GM10847 (cell line): ENCODE measurements around the gene OR51E2.

Source experiments
- POLR2A ChIP-seq: IDR thresholded peaks from 2 replicates; pipeline ENCODE4 v1.6.1; 2011; ENCODE audit not compliant: insufficient read length; ENCODE audit errors: extremely low read depth

OR51E2 gene

DNA sequence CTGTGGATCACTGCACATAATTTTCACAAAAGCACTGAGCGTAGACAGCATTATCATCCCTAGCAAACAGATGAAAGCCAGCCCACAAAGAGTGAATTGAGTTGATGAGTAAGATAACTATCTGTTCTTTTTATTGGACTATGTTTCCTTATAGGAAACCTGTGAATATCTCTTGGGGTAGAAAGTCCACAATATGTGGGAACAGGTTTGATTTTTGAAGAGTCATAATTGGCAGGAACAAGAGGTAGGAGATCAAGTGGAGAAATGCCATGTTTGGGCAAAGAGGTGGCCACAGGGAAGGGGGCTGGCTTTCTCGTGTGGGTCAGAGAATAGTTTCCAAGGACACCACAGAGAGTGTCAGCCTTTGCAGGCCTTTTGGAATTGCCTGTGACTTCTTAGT lies 23.9 kb downstream of the OR51E2 start:
- no peak for TF ChIP-seq POLR2A

DNA sequence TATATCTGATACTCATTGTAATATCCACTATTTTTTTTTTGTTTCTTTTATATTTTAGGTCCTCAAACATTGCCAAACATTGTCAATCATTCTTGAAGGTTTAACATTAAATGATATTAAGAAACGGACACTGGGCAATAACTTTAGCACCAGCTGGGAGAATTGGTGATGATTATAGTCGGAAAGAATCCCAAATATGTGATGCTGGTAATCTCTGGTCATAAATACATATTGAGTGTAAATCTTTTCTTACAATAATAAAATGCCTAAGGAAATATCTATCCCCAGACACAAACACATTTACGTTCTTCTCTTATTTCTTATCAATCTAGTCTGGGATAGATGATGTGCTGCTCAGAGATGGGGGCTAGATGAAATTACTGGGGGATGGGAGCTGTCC lies 25.2 kb downstream of the OR51E2 start:
- no peak for TF ChIP-seq POLR2A

DNA sequence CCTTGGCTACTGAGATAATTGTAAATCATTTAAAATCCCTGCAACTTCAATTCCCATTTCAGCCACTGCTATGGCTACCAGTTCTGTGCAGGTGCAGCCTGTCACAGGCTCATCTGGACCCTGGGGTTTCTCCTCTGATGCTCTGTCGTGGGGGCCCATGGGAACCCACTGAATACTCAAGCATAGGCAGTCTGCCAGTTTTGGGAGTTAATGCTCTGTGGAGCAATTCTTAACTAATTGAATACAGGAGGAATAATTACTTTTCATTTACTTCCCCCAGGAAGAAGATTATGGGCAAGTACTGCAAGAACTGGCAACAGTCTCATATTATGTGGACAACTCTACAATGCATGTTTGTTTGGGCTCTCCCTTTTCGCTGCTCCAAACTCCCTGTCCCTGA lies 25.9 kb downstream of the OR51E2 start:
- no peak for TF ChIP-seq POLR2A

DNA sequence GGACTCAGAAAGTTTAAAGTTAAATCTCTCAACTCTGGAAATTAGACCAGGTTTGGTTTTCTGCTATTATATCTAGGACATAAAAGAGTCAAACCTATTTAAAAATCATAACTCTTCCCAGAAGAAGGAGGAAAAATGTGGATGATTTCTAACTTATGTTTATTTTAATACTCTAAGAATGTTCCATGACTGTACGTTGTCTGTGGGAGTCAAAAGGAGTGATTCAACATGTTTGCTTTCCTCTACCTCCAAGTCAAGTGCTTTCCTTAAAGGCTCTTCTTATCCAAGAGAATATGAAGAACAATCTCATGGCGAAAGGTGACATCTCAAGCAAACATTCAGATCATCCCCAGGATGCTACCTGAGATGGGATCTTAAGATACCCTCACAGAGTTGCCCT lies 32.2 kb downstream of the OR51E2 start:
- TF ChIP-seq POLR2A: no peak

DNA sequence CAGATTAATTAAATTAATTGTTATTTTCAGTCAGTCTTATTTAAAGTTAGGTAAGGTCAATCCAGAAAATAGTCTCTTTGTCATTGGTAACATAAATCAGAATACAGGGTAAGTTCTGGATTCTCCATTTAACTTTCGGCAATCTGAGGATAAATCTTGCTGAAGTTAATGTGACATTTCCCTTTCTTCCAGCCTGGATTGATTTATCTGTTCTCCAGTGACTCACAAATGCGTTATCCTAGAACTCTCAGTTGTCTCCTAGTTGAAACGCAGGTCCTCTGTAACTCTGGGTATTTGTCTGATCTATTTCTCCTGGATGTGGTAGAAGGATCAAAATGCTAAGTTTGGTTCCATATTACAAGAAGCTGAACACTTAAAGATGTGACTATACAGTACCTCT lies 32.9 kb downstream of the OR51E2 start:
- no peak for TF ChIP-seq POLR2A

DNA sequence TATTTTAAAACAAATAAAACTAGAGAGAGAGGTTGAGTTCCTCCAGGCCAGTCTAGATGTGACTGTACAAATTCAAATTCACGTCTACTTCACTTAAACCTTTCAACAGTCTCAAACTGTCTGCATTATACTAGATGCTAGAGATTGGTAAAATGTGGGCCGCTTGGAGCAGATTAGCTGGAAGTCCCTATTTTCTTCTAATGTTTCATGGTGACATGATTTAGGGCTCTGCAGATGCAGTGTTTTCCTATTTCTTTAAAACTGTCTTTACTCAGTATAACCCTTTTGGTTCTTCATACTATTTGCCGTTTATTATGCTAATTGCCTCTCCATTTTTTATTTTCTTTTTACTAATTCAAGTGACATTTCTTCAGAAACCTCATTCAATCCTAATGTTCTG lies 33.5 kb downstream of the OR51E2 start:
- no peak for TF ChIP-seq POLR2A

DNA sequence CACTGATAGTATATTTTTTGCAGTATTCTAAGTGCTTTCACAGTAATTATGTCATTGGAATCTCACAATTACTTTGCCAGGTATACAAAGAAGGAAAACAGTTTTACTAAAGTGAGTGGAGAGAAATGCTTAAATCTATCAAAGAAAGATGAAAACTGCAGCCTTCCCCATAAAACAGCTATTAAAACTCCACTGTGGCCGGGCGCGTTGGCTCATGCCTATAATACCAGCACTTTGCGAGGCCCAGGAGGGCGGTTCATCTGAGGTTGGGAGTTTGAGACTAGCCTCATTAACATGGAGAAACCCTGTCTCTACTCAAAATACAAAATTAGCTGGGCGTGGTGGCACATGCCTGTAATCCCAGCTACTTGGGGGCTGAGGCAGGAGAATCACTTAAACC lies 34.8 kb downstream of the OR51E2 start:
- TF ChIP-seq POLR2A: no peak

DNA sequence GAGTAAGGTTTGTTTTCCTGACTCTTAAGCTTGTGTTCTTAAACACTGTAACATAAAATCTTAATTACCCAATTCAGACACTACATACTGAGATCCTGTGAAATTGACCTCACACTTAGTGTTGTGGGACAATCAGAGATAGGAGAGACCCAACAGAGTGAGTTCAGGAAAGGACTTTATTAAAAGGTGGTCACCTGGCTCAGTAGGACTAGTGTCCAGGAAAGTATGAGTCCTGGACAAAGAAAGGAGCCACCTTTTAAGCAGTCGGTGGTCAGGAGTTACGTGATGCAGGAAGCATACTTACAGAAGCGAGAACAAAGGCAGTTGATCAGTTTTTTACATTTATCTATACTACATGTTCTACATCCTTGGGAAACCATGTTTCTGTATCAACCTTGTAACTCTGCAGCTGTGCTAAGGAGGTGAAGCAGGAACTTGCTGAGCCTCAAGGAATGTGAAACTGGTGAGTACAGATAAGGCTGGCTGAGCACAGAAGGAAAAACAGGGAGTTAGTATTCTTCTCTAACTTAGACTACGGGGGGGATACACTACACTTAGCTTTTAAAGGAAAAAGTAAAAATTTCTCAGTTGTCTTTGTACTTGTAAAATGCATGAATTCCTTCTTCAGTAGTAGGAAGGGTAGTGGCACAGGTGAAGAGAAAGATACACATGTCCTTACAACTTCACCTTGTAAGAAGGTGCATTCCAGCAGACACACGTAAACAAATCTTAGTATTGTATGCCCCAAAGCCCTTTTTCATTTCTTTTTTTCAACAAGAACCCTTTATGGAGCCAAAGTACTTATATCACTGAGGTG lies 38.8 kb downstream of the OR51E2 start:
- no peak for TF ChIP-seq POLR2A

DNA sequence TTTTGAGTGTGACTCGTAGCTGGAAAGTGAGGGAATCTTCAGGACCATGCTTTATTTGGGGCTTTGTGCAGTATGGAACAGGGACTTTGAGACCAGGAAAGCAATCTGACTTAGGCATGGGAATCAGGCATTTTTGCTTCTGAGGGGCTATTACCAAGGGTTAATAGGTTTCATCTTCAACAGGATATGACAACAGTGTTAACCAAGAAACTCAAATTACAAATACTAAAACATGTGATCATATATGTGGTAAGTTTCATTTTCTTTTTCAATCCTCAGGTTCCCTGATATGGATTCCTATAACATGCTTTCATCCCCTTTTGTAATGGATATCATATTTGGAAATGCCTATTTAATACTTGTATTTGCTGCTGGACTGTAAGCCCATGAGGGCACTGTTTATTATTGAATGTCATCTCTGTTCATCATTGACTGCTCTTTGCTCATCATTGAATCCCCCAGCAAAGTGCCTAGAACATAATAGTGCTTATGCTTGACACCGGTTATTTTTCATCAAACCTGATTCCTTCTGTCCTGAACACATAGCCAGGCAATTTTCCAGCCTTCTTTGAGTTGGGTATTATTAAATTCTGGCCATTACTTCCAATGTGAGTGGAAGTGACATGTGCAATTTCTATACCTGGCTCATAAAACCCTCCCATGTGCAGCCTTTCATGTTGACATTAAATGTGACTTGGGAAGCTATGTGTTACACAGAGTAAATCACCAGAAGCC lies 42.9 kb downstream of the OR51E2 start:
- TF ChIP-seq POLR2A: no peak

DNA sequence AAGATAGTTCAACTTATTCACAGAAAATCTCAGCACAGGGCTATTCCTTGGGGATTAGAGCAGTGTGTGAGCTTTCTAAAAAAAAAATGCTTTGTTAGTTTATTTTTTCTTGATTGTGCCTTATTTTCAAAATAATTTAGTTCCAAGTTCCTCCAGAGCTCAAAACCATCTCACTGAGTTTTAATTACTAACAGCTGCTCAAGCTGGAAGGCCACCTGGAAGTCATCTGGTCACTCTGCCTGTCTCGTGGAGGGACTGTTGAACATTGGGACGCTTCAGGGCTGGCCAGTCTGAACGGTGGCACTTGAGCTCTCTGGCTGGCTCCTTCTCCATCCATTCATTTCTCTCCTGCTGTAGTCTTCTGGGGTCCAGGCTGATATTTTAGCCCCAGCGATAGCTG lies 49.9 kb downstream of the OR51E2 start:
- no peak for TF ChIP-seq POLR2A

DNA sequence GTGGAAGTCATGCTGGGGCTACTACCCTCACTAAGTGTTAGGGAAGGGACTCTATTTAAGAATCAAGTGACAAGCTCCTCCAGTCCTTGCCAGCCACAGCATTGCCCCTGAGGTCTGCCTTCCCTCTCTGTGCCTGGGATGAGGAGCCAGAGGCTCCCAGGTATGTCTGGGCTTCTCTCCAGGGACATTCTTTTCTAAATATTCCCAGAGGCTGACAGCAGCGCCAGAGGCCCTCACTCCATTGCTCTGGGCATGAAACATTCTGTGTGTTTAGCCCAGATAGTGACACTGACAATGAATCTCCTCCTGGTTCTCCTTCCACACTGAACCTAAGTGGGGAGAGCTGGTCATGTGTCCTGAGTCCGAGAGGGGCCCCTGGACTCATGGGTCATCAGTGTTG lies 51.7 kb downstream of the OR51E2 start:
- no peak for TF ChIP-seq POLR2A

DNA sequence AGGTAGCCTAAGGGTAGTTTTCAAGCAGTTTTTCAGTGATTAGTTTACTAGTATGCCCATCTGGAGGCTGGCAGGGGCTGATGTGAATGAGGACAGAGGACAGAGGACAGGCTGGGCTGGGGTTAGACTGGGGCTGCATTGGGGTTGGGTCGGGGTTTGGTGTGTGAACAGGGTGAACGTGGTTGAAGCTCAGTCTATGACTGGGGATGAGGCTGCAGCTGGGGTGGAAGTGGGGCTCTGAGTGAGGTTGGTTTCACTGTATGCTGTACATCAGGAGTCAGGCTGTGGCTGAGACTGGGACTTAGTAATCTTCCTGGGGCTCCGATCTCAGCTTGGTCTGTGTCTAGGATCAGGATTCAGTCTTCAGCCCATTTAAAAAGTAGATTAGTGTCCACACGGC lies 53.4 kb downstream of the OR51E2 start:
- TF ChIP-seq POLR2A: no peak

DNA sequence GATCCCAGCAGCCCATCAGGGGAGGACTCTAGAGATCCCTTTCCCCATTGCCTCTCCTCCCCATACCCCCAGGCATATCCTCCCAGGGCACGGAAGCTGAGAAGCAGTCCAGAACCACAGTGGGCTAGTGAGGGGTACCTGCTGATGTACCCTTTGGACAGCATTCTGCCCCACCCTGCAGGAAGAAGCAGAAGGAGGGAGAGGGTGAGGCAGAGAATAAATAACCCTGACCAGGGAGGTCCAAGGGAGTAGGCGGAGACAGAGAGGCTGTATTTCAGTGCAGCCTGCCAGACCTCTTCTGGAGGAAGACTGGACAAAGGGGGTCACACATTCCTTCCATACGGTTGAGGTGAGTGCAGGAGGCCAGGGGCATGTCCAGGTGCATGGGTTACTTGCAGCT lies 54.0 kb downstream of the OR51E2 start, which contains the start of gene OR51E1:
OR51E1 (plus strand) TSS at position 301 of the 400 bp plus-strand sequence. CDS start 8,545 bp downstream, outside the sequence.
- no peak for TF ChIP-seq POLR2A

DNA sequence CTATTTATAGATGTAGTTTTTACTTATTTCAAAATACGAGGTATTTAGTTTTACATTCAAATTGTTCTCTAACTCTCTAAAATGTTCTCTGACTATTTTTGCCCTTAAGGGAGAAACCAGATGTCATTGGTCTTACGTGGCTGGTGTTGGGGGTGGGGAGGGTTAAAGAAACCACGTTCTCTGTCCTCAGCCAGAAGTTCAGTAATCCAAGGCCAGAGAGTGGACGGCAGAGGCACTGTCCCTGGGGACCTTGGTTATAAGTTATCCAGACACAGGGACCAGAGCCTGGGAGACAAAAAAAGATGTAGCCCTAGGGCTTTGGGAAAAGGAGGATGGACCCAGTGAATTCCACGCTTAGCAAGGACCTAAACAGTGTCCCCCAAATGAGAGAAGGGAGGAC lies 54.6 kb downstream of the OR51E2 start:
- no peak for TF ChIP-seq POLR2A

DNA sequence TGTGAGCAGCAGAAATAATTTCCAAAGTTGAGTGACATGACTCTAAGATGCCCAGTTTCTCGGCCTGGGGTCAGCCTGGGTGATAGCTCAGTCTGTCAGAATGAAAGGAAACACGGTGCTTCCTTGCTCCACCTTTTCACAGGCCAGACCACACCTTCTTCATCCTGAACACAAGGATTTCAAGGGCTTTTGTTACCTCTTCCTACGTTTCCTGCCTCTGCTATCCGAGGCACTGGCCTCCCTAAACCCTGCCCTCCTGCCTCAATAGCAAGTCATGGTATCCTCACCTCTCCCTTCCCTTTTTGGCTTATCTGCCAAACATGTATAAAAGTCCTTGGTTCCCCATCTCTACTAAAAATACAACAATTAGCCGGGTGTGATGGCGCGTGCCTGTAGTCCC lies 55.6 kb downstream of the OR51E2 start:
- TF ChIP-seq POLR2A: no peak

DNA sequence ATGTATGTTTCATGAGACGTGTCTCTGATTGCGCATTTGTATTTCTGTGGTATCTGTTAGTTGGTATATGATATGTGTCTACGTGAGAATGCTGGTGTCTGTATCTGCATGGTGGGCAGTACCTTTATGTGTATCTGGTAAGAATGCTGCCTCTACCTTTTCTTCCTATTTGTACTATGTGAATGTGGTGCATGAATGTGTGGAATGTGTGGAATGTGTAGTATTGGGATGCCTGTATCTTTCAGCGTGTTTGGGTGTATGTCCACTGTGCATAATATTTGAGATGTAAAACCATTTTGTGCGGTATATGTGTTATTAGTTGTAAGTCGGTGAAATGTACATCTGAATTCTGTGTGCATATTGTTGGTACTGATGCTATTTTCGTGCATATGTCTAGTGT lies 56.2 kb downstream of the OR51E2 start:
- no peak for TF ChIP-seq POLR2A
